H9 (cell line): ENCODE measurements around the gene TCF4. TPM values are rescaled to one million over a fixed set of nuclear protein-coding genes. Genes with fewer than 3 reads are reported as not detected.

Experiments used
- DNase-seq: peaks from one replicate; pipeline ENCODE4 v3.0.0-alpha.2; 2017
- H2AFZ ChIP-seq: one replicate; pipeline ENCODE4 v1.6.1; 2013; ENCODE audit warnings: mild to moderate bottlenecking, low read length, control low read depth, moderate library complexity
- H2AK5ac ChIP-seq: 2 replicates; pipeline ENCODE4 v1.6.1; 2013; ENCODE audit warnings: low read length, control low read depth, mixed read lengths; ENCODE audit not compliant: insufficient read length
- H2BK120ac ChIP-seq: one replicate; pipeline ENCODE4 v1.6.1; 2013; ENCODE audit warnings: low read depth, mild to moderate bottlenecking, low read length, control low read depth, inconsistent platforms; ENCODE audit not compliant: poor library complexity, severe bottlenecking
- H2BK12ac ChIP-seq: 2 replicates; pipeline ENCODE4 v1.6.1; 2013; ENCODE audit warnings: low read length, control low read depth, mixed read lengths, low read depth; ENCODE audit not compliant: insufficient read length
- H2BK15ac ChIP-seq: 2 replicates; pipeline ENCODE4 v1.6.1; 2013; ENCODE audit warnings: low read depth, low read length, control low read depth
- H2BK20ac ChIP-seq: one replicate; pipeline ENCODE4 v1.6.1; 2013; ENCODE audit warnings: low read depth, mild to moderate bottlenecking, low read length, control low read depth, inconsistent platforms; ENCODE audit not compliant: poor library complexity, severe bottlenecking
- H2BK5ac ChIP-seq: 2 replicates; pipeline ENCODE4 v1.6.1; 2013; ENCODE audit warnings: low read length, control low read depth, mixed read lengths; ENCODE audit not compliant: insufficient read length
- H3K14ac ChIP-seq: 2 replicates; pipeline ENCODE4 v1.6.1; 2013; ENCODE audit warnings: low read length, control low read depth; ENCODE audit not compliant: insufficient read depth
- H3K18ac ChIP-seq: 2 replicates; pipeline ENCODE4 v1.6.1; 2013; ENCODE audit warnings: low read depth, mild to moderate bottlenecking, mixed read lengths, low read length, control low read depth; ENCODE audit not compliant: insufficient read length
- H3K23ac ChIP-seq: 2 replicates; pipeline ENCODE4 v1.6.1; 2013; ENCODE audit warnings: low read length, control low read depth, mixed read lengths, low read depth; ENCODE audit not compliant: insufficient read length
- H3K23me2 ChIP-seq: 2 replicates; pipeline ENCODE4 v1.6.1; 2013; ENCODE audit warnings: low read depth, mild to moderate bottlenecking, mixed read lengths, low read length, control low read depth; ENCODE audit not compliant: insufficient read length, poor library complexity, severe bottlenecking
- H3K27ac ChIP-seq: 2 replicates; pipeline ENCODE4 v1.5.1; 2013; ENCODE audit warnings: low read length, control low read depth, mixed read lengths, low read depth; ENCODE audit not compliant: insufficient read length
- H3K27me3 ChIP-seq: 2 replicates; pipeline ENCODE4 v1.6.1; 2013; ENCODE audit warnings: low read length, control low read depth, inconsistent platforms; ENCODE audit not compliant: insufficient read depth
- H3K4ac ChIP-seq: 2 replicates; pipeline ENCODE4 v1.6.1; 2013; ENCODE audit warnings: low read depth, mild to moderate bottlenecking, control low read depth, inconsistent platforms, low read length, moderate library complexity
- H3K4me1 ChIP-seq: 2 replicates; pipeline ENCODE4 v1.6.1; 2013; ENCODE audit warnings: low read length, control low read depth, inconsistent platforms; ENCODE audit not compliant: insufficient read depth
- H3K4me2 ChIP-seq: 2 replicates; pipeline ENCODE4 v1.6.1; 2013; ENCODE audit warnings: low read length, control low read depth, mixed read lengths; ENCODE audit not compliant: insufficient read length, insufficient read depth
- H3K56ac ChIP-seq: 2 replicates; pipeline ENCODE4 v1.6.1; 2013; ENCODE audit warnings: low read depth, mild to moderate bottlenecking, mixed read lengths, low read length, control low read depth; ENCODE audit not compliant: insufficient read length
- H3K79me1 ChIP-seq: 2 replicates; pipeline ENCODE4 v1.6.1; 2013; ENCODE audit warnings: low read depth, mild to moderate bottlenecking, moderate library complexity, low read length, control low read depth, inconsistent platforms; ENCODE audit not compliant: insufficient read depth, poor library complexity, severe bottlenecking
- H3K79me2 ChIP-seq: 2 replicates; pipeline ENCODE4 v1.6.1; 2013; ENCODE audit warnings: low read length, control low read depth, inconsistent platforms; ENCODE audit not compliant: insufficient read depth
- H3K9ac ChIP-seq: 2 replicates; pipeline ENCODE4 v1.6.1; 2013; ENCODE audit warnings: low read length, control low read depth, mixed read lengths; ENCODE audit not compliant: insufficient read length; ENCODE audit errors: extremely low read depth
- H3K9me3 ChIP-seq: one replicate; pipeline ENCODE4 v1.6.1; 2013; ENCODE audit warnings: low read depth, low read length, inconsistent platforms; ENCODE audit not compliant: control insufficient read depth
- H3T11ph ChIP-seq: one replicate; pipeline ENCODE4 v1.6.1; 2013; ENCODE audit warnings: mild to moderate bottlenecking, low read length, control low read depth, inconsistent platforms
- H4K20me1 ChIP-seq: one replicate; pipeline ENCODE4 v1.6.1; 2013; ENCODE audit not compliant: control insufficient read depth, insufficient read length, insufficient read depth
- H4K5ac ChIP-seq: 2 replicates; pipeline ENCODE4 v1.6.1; 2013; ENCODE audit warnings: low read depth, mild to moderate bottlenecking, mixed read lengths, low read length, control low read depth; ENCODE audit not compliant: insufficient read length
- H4K8ac ChIP-seq: replicated peaks from 2 replicates; pipeline ENCODE4 v1.6.1; 2013; ENCODE audit warnings: low read length, control low read depth, mixed read lengths, low read depth; ENCODE audit not compliant: insufficient read length
- H4K91ac ChIP-seq: 2 replicates; pipeline ENCODE4 v1.6.1; 2013; ENCODE audit warnings: low read depth, mild to moderate bottlenecking, moderate library complexity, mixed read lengths, low read length, control low read depth; ENCODE audit not compliant: insufficient read length
- H3K27ac Mint-ChIP-seq, 3 experiments: 2 replicates in 2 of 3; 3 replicates in 1 of 3; pipeline ENCODE4 v1.8.0; 2020 to 2021; ENCODE audit warnings: mixed read lengths in 3 of 3, mild to moderate bottlenecking in 1 of 3, moderate library complexity in 1 of 3
- H3K27me3 Mint-ChIP-seq: 2 replicates; pipeline ENCODE4 v1.8.0; 2021; ENCODE audit warnings: low read depth, mild to moderate bottlenecking, moderate library complexity, mixed read lengths
- H3K36me3 Mint-ChIP-seq, 3 experiments: 2 replicates in 2 of 3; 3 replicates in 1 of 3; pipeline ENCODE4 v1.8.0; 2020 to 2021; ENCODE audit warnings: low read depth in 3 of 3, mixed read lengths in 3 of 3; ENCODE audit not compliant: insufficient read depth in 1 of 3
- H3K4me1 Mint-ChIP-seq, 2 experiments: 2 replicates each; pipeline ENCODE4 v1.8.0; 2020; ENCODE audit warnings: mixed read lengths in 2 of 2
- H3K4me3 Mint-ChIP-seq, 2 experiments: 2 replicates in 1 of 2; 3 replicates in 1 of 2; pipeline ENCODE4 v1.8.0; 2020 to 2021; ENCODE audit warnings: mild to moderate bottlenecking in 2 of 2, mixed read lengths in 2 of 2, moderate library complexity in 1 of 2
- H3K9me3 Mint-ChIP-seq, 2 experiments: 2 replicates in 1 of 2; 3 replicates in 1 of 2; pipeline ENCODE4 v1.8.0; 2020; ENCODE audit warnings: mild to moderate bottlenecking in 2 of 2, mixed read lengths in 2 of 2, moderate library complexity in 1 of 2
- CTCF ChIP-seq: fragments of 200-600 bp; sonication (generic); conservative IDR thresholded peaks from 3 replicates; pipeline ENCODE4 v1.8.0; 2021; ENCODE audit warnings: antibody characterized with exemption, mild to moderate bottlenecking
- whole genome bisulfite sequencing: extraction: QIAGEN DNeasy Blood & Tissue Kit; methylation state at CpG from one replicate; pipeline ENCODE4 v1.1.7; 2013; ENCODE audit warnings: missing lambda C conversion rate, low lambda C conversion rate, mixed read lengths; ENCODE audit not compliant: insufficient read length; ENCODE audit errors: extremely low coverage; 5-methylcytosine and 5-hydroxymethylcytosine counted together
- total RNA-seq: library from RNA; stranded (reverse); gene quantifications from 2 replicates; pipeline ENCODE4 v1.2.1, GENCODE V29; 2021

TCF4 gene
- total RNA-seq, 1 experiment from 2014 or later, result 99.4 TPM

GRCh38 chr18:55407191-55407590 is 180.8 kb downstream of the TCF4 start:
- Histone ChIP-seq H2BK12ac (no peak overlapping the region), H2AK5ac (no peak overlapping the region), H3K27me3 (no peaks in the 10 kb centered on the region), H4K8ac (no peak overlapping the region), H3K4me2 (no peak overlapping the region), H2BK120ac (no peak overlapping the region), H4K20me1 (no peaks in the 10 kb centered on the region), H2BK15ac (no peak overlapping the region), H3K4me1 (no peaks in the 10 kb centered on the region; the same call in 1 of the 2 replicates), H4K91ac (no peak overlapping the region), H3T11ph (no peak overlapping the region), H3K27ac (no peak overlapping the region), H3K9ac (no peak overlapping the region), H3K23ac (no peak overlapping the region), H3K9me3 (no peaks in the 10 kb centered on the region), H2AFZ (no peak overlapping the region), H3K56ac (no peak overlapping the region), H2BK5ac (no peak overlapping the region), H3K4ac (no peak overlapping the region), H3K23me2 (no peaks in the 10 kb centered on the region), H2BK20ac (no peak overlapping the region), H3K79me2 (peaks cover 3% of the 10 kb centered on the region; the same call in 1 of the 2 replicates), H3K18ac (no peak overlapping the region), H4K5ac (no peak overlapping the region), H3K14ac (no peak overlapping the region), H3K79me1 (peaks cover 3% of the 10 kb centered on the region)
- DNase-seq, result no peak
- TF ChIP-seq CTCF, result no peak
- Mint-ChIP-seq H3K36me3 (no peaks in the 10 kb centered on the region), H3K4me1 (peaks cover 68 to 72% of the 10 kb centered on the region in 2 experiments), H3K4me3 (no peak overlapping the region), H3K27ac (peak overlapping the region in 1 of 3 experiments; percentile 48; a peak in 1 of 7 replicates), H3K27me3 (no peaks in the 10 kb centered on the region; the same call in 1 of the 2 replicates), H3K9me3 (no peaks in the 10 kb centered on the region)
- no CpG with 5 or more reads among the region's 10 CpGs for WGBS
